Measurements from ENCODE around the gene SRRM2.
A peak's percentile ranks its signal among the peaks of the same experiment; 100 is the strongest.
"Not testable (repeated sequence)": the region's sequence is repeated elsewhere in the genome, so short reads cannot be mapped to it uniquely, and the experiment has no call there.

SRRM2 gene

GRCh38 chr16:2715064-2715463, 37.4 kb upstream of the SRRM2 start:
- DNase-seq (ENCODE audit: low spot score) = no peak

- DNase-seq (ENCODE audit: low spot score) = no peak
These were observed 36.9 kb upstream of the SRRM2 start for GRCh38 chr16:2715519-2715918.

GRCh38 chr16:2715966-2716885, 36.2 kb upstream of the SRRM2 start:
- no peak for DNase-seq (ENCODE audit: low spot score)

GRCh38 chr16:2716948-2717347, 35.5 kb upstream of the SRRM2 start:
- no peak for DNase-seq (ENCODE audit: low spot score)

GRCh38 chr16:2717383-2718263, 34.8 kb upstream of the SRRM2 start:
- no peak for DNase-seq (ENCODE audit: low spot score)

- DNase-seq (ENCODE audit: low spot score) = no peak
These were observed 32.9 kb upstream of the SRRM2 start for GRCh38 chr16:2719328-2720063.

- no peak for DNase-seq (ENCODE audit: low spot score)
These were observed 32.4 kb upstream of the SRRM2 start, which contains the start of gene PRSS27 for GRCh38 chr16:2720064-2720457. TSS of gene PRSS27 (minus strand) at chr16:2720224. CDS start at chr16:2720160, 64 bp downstream.

- DNase-seq (ENCODE audit: low spot score) = peak; percentile 95
These were observed 31.5 kb upstream of the SRRM2 start for GRCh38 chr16:2720719-2721633.

GRCh38 chr16:2721634-2722173, 30.7 kb upstream of the SRRM2 start:
- not testable (repeated sequence) for DNase-seq (ENCODE audit: low spot score)

GRCh38 chr16:2724088-2724676, 28.3 kb upstream of the SRRM2 start:
- DNase-seq (ENCODE audit: low spot score) = no peak

- no peak for DNase-seq (ENCODE audit: low spot score)
These were observed 27.6 kb upstream of the SRRM2 start for GRCh38 chr16:2724816-2725348.

- no peak for DNase-seq (ENCODE audit: low spot score)
These were observed 25.5 kb upstream of the SRRM2 start for GRCh38 chr16:2726923-2727322.

- no peak for DNase-seq (ENCODE audit: low spot score)
These were observed 24.4 kb upstream of the SRRM2 start for GRCh38 chr16:2728034-2728433.

- DNase-seq (ENCODE audit: low spot score) = no peak
These were observed 17.5 kb upstream of the SRRM2 start for GRCh38 chr16:2734844-2735515.

- DNase-seq (ENCODE audit: low spot score) = no peak
These were observed 15.8 kb upstream of the SRRM2 start for GRCh38 chr16:2736476-2737237.

- no peak for DNase-seq (ENCODE audit: low spot score)
These were observed 15.2 kb upstream of the SRRM2 start for GRCh38 chr16:2737238-2737605.

- DNase-seq (ENCODE audit: low spot score) = no peak
These were observed 14.5 kb upstream of the SRRM2 start for GRCh38 chr16:2737895-2738418.

GRCh38 chr16:2738615-2739014, 13.8 kb upstream of the SRRM2 start:
- no peak for DNase-seq (ENCODE audit: low spot score)

Measured in D341Med (cell line).